K562 (cell line): ENCODE results near the gene HLA-DOB. TPM values are rescaled to one million over a fixed set of nuclear protein-coding genes. Genes with fewer than 3 reads are reported as not detected.

ENCODE experiments used
- ATAC-seq: fragments of 200-7000 bp; cut with Tn5 transposase; 3 replicates; pipeline ENCODE4 v1.9.1; 2020; ENCODE audit warnings: moderate library complexity
- Bru-seq: library from RNA; stranded (reverse); fragments of 400-500 nt; gene quantifications from one replicate; lab custom pipeline; 2021; lab: Mats Ljungman, UMichigan
- BruChase-seq, 2 experiments: library from RNA; stranded (reverse); fragments of 400-500 nt; gene quantifications; one replicate each; lab custom pipeline; 2021; lab: Mats Ljungman, UMichigan
- BruUV-seq: library from RNA; stranded (reverse); fragments of 400-500 nt; replicated peaks from 2 replicates; lab custom pipeline; 2021; lab: Mats Ljungman, UMichigan
- CTCF ChIA-PET: fragments of 300-600 bp; formaldehyde crosslinking; extraction: SDS; loops from one replicate; lab custom pipeline; 2021; ENCODE audit warnings: low intra/inter-chr PET ratio; lab: Yijun Ruan, JAX
- POLR2A ChIA-PET: fragments of 300-600, 350-650 bp; sonication (Branson Sonifier 250); formaldehyde crosslinking; extraction: SDS; loops from one replicate; lab custom pipeline; 2021; ENCODE audit warnings: antibody characterized with exemption, inconsistent platforms; lab: Yijun Ruan, JAX
- DNase-seq, 4 experiments: peaks; one replicate each; pipeline versions ENCODE4 v3.0.0 to v3.0.0-alpha.2; 2011 to 2018; ENCODE audit warnings: low spot score in 3 of 4, mixed read lengths in 3 of 4; ENCODE audit errors: extremely low read depth in 1 of 4
- FAIRE-seq: peaks from 2 replicates; lab custom pipeline; 2011; peaks lifted over from hg19 to GRCh38; lab: Jason Lieb, UNC
- H2AFZ ChIP-seq: 2 replicates; pipeline ENCODE4 v1.6.0; 2011; ENCODE audit warnings: low read depth, low read length, control low read depth, inconsistent platforms
- H3K27ac ChIP-seq: fragments of 200-600 bp; 3 replicates; pipeline ENCODE4 v1.8.0; 2011; ENCODE audit warnings: low read depth, mild to moderate bottlenecking, control low read depth, inconsistent platforms, low read length, moderate library complexity, mixed read lengths; ENCODE audit errors: extremely low read depth
- H3K27me3 ChIP-seq, 2 experiments: fragments of 300-600 bp in 1 of 2; 2 replicates in 1 of 2; 3 replicates in 1 of 2; pipeline versions ENCODE4 v1.6.0 to v1.8.0; 2011; ENCODE audit warnings: inconsistent platforms in 2 of 2, low read length in 2 of 2, mild to moderate bottlenecking in 1 of 2, mixed read lengths in 1 of 2, moderate library complexity in 1 of 2; ENCODE audit not compliant: control insufficient read depth in 2 of 2, insufficient read depth in 2 of 2
- H3K36me3 ChIP-seq: fragments of 300-600 bp; 3 replicates; pipeline ENCODE4 v1.8.0; 2011; ENCODE audit warnings: mild to moderate bottlenecking, low read length, inconsistent platforms; ENCODE audit not compliant: control insufficient read depth, insufficient read depth
- H3K4me1 ChIP-seq, 2 experiments: fragments of 200-600 bp in 1 of 2; replicated peaks in 1 of 2; 2 replicates in 1 of 2; 3 replicates in 1 of 2; pipeline versions ENCODE4 v1.5.1 to v1.8.0; 2011; ENCODE audit warnings: inconsistent platforms in 2 of 2, low read length in 2 of 2, mild to moderate bottlenecking in 1 of 2, mixed read lengths in 1 of 2, moderate library complexity in 1 of 2; ENCODE audit not compliant: control insufficient read depth in 2 of 2, insufficient read depth in 2 of 2
- H3K4me2 ChIP-seq: 2 replicates; pipeline ENCODE4 v1.6.1; 2011; ENCODE audit warnings: low read length, control low read depth, inconsistent platforms, mixed read lengths; ENCODE audit not compliant: insufficient read depth
- H3K4me3 ChIP-seq: fragments of 200-600 bp; sonication (generic), shearing (Covaris generic); 2 replicates; pipeline ENCODE4 v1.5.1; 2016; ENCODE audit warnings: control low read depth, inconsistent platforms
- H3K79me2 ChIP-seq: fragments of 200-600 bp; 3 replicates; pipeline ENCODE4 v1.8.0; 2011; ENCODE audit warnings: low read length, inconsistent platforms; ENCODE audit not compliant: control insufficient read depth, insufficient read depth
- H3K9ac ChIP-seq, 2 experiments: 2 replicates each; pipeline versions ENCODE4 v1.6.0 to v1.6.1; 2011; ENCODE audit warnings: low read depth in 2 of 2, low read length in 2 of 2, control low read depth in 1 of 2, inconsistent platforms in 1 of 2, mild to moderate bottlenecking in 1 of 2, mixed read lengths in 1 of 2; ENCODE audit not compliant: insufficient read depth in 1 of 2
- H3K9me1 ChIP-seq: one replicate; pipeline ENCODE4 v1.6.0; 2011; ENCODE audit warnings: inconsistent platforms, mild to moderate bottlenecking, low read length, moderate library complexity; ENCODE audit not compliant: control insufficient read depth, insufficient read depth
- H3K9me3 ChIP-seq: replicated peaks from 2 replicates; pipeline ENCODE4 v1.5.1; 2011; ENCODE audit warnings: low read depth, low read length, inconsistent platforms; ENCODE audit not compliant: control insufficient read depth, insufficient read depth
- H4K20me1 ChIP-seq: replicated peaks from 2 replicates; pipeline ENCODE4 v1.6.1; 2011; ENCODE audit warnings: low read length, inconsistent platforms, mixed read lengths; ENCODE audit not compliant: control insufficient read depth, insufficient read depth
- ATF1 ChIP-seq, 2 experiments: fragments of 450-650 bp in 1 of 2; IDR thresholded peaks; 2 replicates each; pipeline ENCODE4 v1.6.1; 2016; ENCODE audit warnings: missing compliant biosample characterization in 1 of 2, missing genetic modification characterization in 1 of 2
- CBFB ChIP-seq: sonication (generic); formaldehyde crosslinking; IDR thresholded peaks from 2 replicates; pipeline ENCODE4 v1.4.0; 2020; ENCODE audit warnings: mild to moderate bottlenecking, missing genetic modification reagents
- CREM ChIP-seq: IDR thresholded peaks from 2 replicates; pipeline ENCODE4 v1.6.1; 2014; ENCODE audit warnings: antibody characterized with exemption, low read depth
- RFX5 ChIP-seq: IDR thresholded peaks from 2 replicates; pipeline ENCODE4 v1.6.1; 2011; ENCODE audit warnings: low read depth, mild to moderate bottlenecking, improper control_type of control experiment, low read length
- YBX1 ChIP-seq: fragments of 450-650 bp; IDR thresholded peaks from 2 replicates; pipeline ENCODE4 v1.7.1; 2016; ENCODE audit warnings: mild to moderate bottlenecking
- WGBS: fragments of 100-300 bp; shearing (Covaris generic); methylation state at CpG from one replicate; pipeline ENCODE4 v1.1.6; 2016; ENCODE audit warnings: low coverage, mixed read lengths; ENCODE audit not compliant: insufficient coverage; ENCODE audit errors: missing lambda C conversion rate; 5-methylcytosine and 5-hydroxymethylcytosine counted together
- in situ Hi-C: fragments of 300-500 bp; cut with MboI; formaldehyde crosslinking; loops from 4 replicates; pipeline ENCODE4 v1.15.0; 2018; ENCODE audit warnings: inconsistent platforms, mixed read lengths
- intact Hi-C: fragments of 100-400 bp; cut with micrococcal nuclease; formaldehyde crosslinking; loops from 2 replicates; pipeline ENCODE4 v1.14.2; 2022
- long read RNA-seq, 3 experiments: library from polyadenylated mRNA in 2 of 3; library from RNA in 1 of 3; unstranded in 2 of 3; stranded (forward) in 1 of 3; transcript quantifications; one replicate each; pipeline ENCODE4 v2.0.0, GENCODE V29; 2019 to 2022
- polyA minus RNA-seq, 3 experiments: library from RNA; depleted of rRNA, polyadenylated mRNA; stranded (reverse); fragments of >200 nt; gene quantifications; 2 replicates each; pipeline ENCODE4 v1.2.3, GENCODE V29; 2011
- polyA plus RNA-seq, 8 experiments: library from polyadenylated mRNA; depleted of rRNA in 4 of 8; stranded (reverse) in 5 of 8; unstranded in 3 of 8; fragments of >200 nt; fragmentation: Nextera tagmentation in 2 of 8; fragmentation: Illumina TruSeq in 1 of 8; extraction: Ambion mirVana in 2 of 8; extraction: Trizol in 1 of 8; gene quantifications; 2 replicates each; pipeline versions ENCODE4 v1.2.1 to v1.2.3, GENCODE V29; 2011 to 2014; ENCODE audit warnings: inconsistent platforms in 1 of 8, missing spikeins in 1 of 8
- total RNA-seq, 7 experiments: library from RNA; depleted of rRNA in 6 of 7; stranded (reverse); fragments of >200 nt in 6 of 7; fragmentation: Illumina TruSeq in 2 of 7; extraction: Trizol in 2 of 7; gene quantifications; 2 replicates each; pipeline versions ENCODE4 v1.2.1 to v1.2.3, GENCODE V29; 2011 to 2021; ENCODE audit warnings: low replicate concordance in 1 of 7
- TF ChIP-seq, protein P1 (sequence below), 2 experiments: fragments of 450-650 bp in 1 of 2; sonication (generic) in 1 of 2; formaldehyde crosslinking in 1 of 2; IDR thresholded peaks in 1 of 2; conservative IDR thresholded peaks in 1 of 2; 2 replicates each; pipeline versions ENCODE4 v1.6.1 to v1.8.1; 2016 to 2023; ENCODE audit warnings: mild to moderate bottlenecking in 2 of 2, moderate library complexity in 2 of 2, inconsistent platforms in 1 of 2, missing genetic modification reagents in 1 of 2

HLA-DOB gene
- total RNA-seq (2011; cell fraction: chromatin; rRNA removed; ENCODE audit: low replicate concordance): 15.6 and 18.3 TPM in 2 replicates
- total RNA-seq (2011; cell fraction: nucleolus; rRNA removed): 5.8 and 6.8 TPM in 2 replicates
- total RNA-seq (2011; cell fraction: nucleoplasm; rRNA removed): 8.9 and 15.7 TPM in 2 replicates
- total RNA-seq (2014; rRNA removed): 0.98 and 1.7 TPM in 2 replicates
- 2.3 TPM in 2 replicates for total RNA-seq (2014; rRNA removed; fragmentation: Illumina TruSeq; extraction: Trizol)
- 1.1 and 1.2 TPM in 2 replicates for total RNA-seq (2015; rRNA removed; fragmentation: Illumina TruSeq; extraction: Trizol)
- total RNA-seq (2021): 1.3 and 2.5 TPM in 2 replicates
- polyA plus RNA-seq (2011; rRNA removed): 4.0 and 4.6 TPM in 2 replicates
- polyA plus RNA-seq (2011; cell fraction: cytosol; rRNA removed): 0.92 and 1.8 TPM in 2 replicates
- polyA plus RNA-seq (2011; cell fraction: nucleus; rRNA removed): 38.4 and 42.2 TPM in 2 replicates
- polyA plus RNA-seq (2012): 1.8 and 4.9 TPM in 2 replicates
- 3.7 and 3.8 TPM in 2 replicates for polyA plus RNA-seq (2014; fragmentation: Illumina TruSeq; extraction: Trizol)
- polyA plus RNA-seq (2014; fragmentation: Nextera tagmentation; extraction: Ambion mirVana): 1 to 10 TPM; 2.5 to 2.7 TPM
- polyA plus RNA-seq (2014; rRNA removed): 1.8 and 3.2 TPM in 2 replicates
- polyA minus RNA-seq (2011; rRNA and poly(A)+ RNA removed): 1.4 and 1.7 TPM in 2 replicates
- polyA minus RNA-seq (2011; cell fraction: cytosol; rRNA and poly(A)+ RNA removed): 0.91 TPM in 1 of 2 replicates, not detected in the other
- polyA minus RNA-seq (2011; cell fraction: nucleus; rRNA and poly(A)+ RNA removed): 1.6 and 3.0 TPM in 2 replicates
- Bru-seq, nascent RNA: percentile 60 among the genes with signal in this experiment
- BruChase-seq, experiment 1, labeled RNA remaining after a 2-hour chase: percentile 64 among the genes with signal in this experiment
- BruChase-seq, experiment 2, labeled RNA remaining after a 6-hour chase: percentile 66 among the genes with signal in this experiment
- long read RNA-seq, experiment 1: 0 reads
- long read RNA-seq, experiment 2: 0 reads
- long read RNA-seq, experiment 3: 0 reads

DNA sequence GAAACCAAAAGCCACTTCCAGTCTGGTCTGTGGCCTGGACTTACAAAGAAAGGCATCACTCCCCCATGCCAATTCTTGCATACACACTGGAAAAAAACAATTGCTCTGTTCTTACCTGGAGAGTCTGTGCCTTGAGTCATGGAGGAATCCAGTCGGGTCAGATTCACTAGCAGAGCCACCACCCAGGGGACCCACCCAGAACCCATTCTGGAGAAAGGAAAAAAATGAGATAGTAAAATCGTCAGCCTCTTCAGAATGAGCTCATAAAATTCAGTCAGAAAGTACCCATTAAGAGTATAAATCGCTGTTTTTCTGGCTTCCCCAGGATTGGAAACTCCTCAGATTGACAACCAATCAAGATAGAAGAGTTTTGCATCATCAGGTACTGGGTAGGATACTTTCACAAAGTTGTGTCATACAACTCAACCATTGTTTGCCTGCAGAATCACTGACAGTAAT, at the start of gene HLA-DOB:
TSS of gene HLA-DOB (minus strand) at position 257 of the 459 bp plus-strand sequence. CDS start at position 206, 51 bp downstream.
- POLR2A ChIA-PET: no interaction called here
- WGBS: 16% methylated on average over 3 of the region's 3 CpGs
- TF ChIP-seq RFX5 (peak; percentile 95), CREM (peak; percentile 48; the same call in 1 of the 2 replicates), YBX1 (no peak), ATF1 (CRISPR knock-in tag; IDR thresholded peaks at IDR 0.05) (no peak), ATF1 (tag; IDR thresholded peaks at IDR 0.05) (peak; percentile 64), CBFB (no peak)
- TF ChIP-seq, protein P1, sequence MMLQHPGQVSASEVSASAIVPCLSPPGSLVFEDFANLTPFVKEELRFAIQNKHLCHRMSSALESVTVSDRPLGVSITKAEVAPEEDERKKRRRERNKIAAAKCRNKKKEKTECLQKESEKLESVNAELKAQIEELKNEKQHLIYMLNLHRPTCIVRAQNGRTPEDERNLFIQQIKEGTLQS (IDR thresholded peaks at IDR 0.05): 0 out of 2 replicates have a peak, but pooled peaks have one; percentile 12
- TF ChIP-seq, protein P1 (CRISPR knock-in tag; conservative IDR thresholded peaks at IDR 0.05): no peak
- FAIRE-seq: no peak
- Histone ChIP-seq H3K27me3 (peaks cover 3 to 13% of the 10 kb centered on the region in 2 experiments; a peak in 4 of 5 replicates), H3K9me1 (peaks cover 3% of the 10 kb centered on the region), H3K36me3 (no peaks in the 10 kb centered on the region), H3K27ac (no peak within 1 kb of the TSS), H4K20me1 (no peaks in the 10 kb centered on the region), H3K9ac (no peak within 1 kb of the TSS), H3K4me2 (no peak within 1 kb of the TSS), H3K79me2 (no peaks in the 10 kb centered on the region), H3K4me3 (no peak within 1 kb of the TSS), H2AFZ (no peak within 1 kb of the TSS), H3K9me3 (no peaks in the 10 kb centered on the region), H3K4me1 (no peaks in the 10 kb centered on the region; a peak in 1 of 5 replicates)
- BruUV-seq: no TSS peak
- no peak for DNase-seq
- ATAC-seq: peak; percentile 64
- intact Hi-C loops: no loop called here
- in situ Hi-C loops: no loop called here
- CTCF ChIA-PET: no interaction called here
